GM19324 (cell line): ENCODE data around the gene TRUB1.
"Not testable (repeated sequence)": the region's sequence is repeated elsewhere in the genome, so short reads cannot be mapped to it uniquely, and the experiment has no call there.

Source experiments
- ATAC-seq: cut with Tn5 transposase; IDR thresholded peaks from one replicate; pipeline ENCODE4 v1.9.1; 2021; ENCODE audit warnings: mild to moderate bottlenecking, moderate library complexity; ENCODE audit not compliant: unreplicated experiment, low FRiP score

TRUB1 gene

GRCh38 chr10:114937962-114938855 is at the start of gene TRUB1:
Gene TRUB1, plus strand, starts transcription at chr10:114938195. Its CDS starts 59 bp downstream, at chr10:114938254.
- ATAC-seq: peak; percentile 100

DNA sequence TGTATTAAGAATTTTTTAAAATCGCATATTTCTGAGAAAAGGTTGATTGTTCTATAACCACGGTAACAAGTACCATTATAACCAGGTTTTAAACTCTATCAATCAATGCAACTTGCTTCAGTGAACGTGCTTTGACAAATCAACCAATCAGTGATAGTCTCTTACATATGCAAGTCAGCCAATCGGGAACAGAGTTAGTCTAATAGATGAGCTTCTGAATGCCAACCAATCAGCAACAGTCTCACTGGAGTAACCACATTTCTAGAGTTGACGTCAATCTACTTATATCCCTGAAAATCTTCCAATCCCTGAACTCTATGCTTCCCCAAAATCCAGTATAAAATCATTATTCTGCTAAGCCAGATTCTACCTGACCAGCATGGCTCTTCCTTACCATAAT is 44.7 kb upstream of the TRUB1 start:
- ATAC-seq: no peak

DNA sequence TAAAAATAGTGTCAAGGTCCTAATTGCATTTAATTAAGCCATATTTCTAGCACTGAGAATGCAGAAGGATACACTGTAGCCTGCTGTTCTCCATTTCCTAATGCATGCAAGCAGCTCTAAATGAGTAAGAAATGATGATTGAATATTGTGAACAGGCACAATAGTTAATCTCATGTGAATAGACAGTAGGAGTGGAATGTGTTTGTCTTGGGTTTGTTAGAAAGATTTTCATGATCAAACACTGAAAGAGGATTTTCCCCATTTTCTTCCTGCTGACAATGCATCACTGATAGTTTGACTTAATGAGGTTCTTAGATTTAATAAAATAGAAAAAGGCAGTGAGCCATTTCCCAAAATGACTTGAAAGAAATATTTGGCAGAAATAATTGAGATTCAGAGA is 43.1 kb upstream of the TRUB1 start:
- ATAC-seq: no peak

DNA sequence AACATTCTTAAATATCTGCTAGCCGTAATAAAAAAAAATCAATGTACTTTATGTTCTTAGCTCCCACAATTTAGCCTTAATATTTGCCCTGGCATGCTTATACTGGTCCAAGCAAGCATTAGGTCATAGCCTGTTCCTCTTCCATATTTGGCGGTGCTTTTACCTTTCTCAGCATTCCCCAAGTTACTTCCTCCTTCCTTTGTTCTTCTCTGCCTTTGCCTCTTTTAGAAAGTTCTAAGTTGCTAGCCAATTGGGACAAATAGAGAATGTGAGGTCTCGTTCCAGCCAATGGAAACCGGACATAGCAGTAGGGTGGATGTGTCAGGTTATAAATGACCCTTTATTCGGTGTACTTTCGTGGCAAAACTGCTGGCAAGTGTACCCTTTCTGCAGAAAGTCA is 41.0 kb upstream of the TRUB1 start:
- ATAC-seq: not testable (repeated sequence)

DNA sequence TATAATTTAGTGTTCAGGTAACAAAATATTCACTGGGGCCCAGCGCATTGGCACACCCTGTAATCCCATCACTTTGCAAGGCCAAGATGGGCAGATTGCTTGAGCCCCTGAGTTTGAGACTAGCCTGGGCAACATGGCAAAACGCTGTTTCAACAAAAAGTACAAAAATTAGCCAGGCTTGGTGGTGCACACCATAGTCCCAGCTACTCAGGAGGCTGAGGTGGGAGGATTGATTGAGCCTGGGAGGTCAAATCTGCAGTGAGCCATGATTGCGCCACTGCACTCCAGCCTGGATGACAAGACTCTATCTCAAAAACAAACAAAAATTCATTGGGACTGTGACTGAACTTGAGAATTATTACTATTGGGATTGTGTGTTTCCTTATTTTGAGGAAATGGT is 40.4 kb upstream of the TRUB1 start:
- ATAC-seq: no peak

GRCh38 chr10:114899982-114900381 is 38.0 kb upstream of the TRUB1 start:
- no peak for ATAC-seq

DNA sequence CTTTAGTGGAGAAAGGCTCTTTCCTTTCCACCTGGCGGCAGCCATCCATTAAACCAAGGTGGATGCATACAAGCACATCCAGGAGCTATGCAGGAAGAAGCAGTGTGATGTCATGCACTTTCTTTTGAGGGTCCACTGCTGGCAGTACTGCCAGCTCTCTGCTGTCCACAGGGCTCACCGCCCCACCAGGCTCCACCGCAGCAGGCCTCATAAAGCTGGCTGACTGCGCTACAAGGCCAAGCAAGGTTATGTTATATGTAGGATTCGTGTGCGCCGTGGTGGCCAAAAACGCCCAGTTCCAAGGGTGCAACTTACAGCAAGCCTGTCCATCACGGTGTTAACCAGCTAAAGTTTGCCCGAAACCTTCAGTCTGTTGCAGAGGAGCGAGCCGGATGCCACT is 37.3 kb upstream of the TRUB1 start:
- ATAC-seq: no peak

GRCh38 chr10:114902151-114902550 is 35.8 kb upstream of the TRUB1 start:
- ATAC-seq: no peak

GRCh38 chr10:114905450-114905849 is 32.5 kb upstream of the TRUB1 start:
- ATAC-seq: no peak

GRCh38 chr10:114906981-114907380 is 31.0 kb upstream of the TRUB1 start:
- no peak for ATAC-seq

DNA sequence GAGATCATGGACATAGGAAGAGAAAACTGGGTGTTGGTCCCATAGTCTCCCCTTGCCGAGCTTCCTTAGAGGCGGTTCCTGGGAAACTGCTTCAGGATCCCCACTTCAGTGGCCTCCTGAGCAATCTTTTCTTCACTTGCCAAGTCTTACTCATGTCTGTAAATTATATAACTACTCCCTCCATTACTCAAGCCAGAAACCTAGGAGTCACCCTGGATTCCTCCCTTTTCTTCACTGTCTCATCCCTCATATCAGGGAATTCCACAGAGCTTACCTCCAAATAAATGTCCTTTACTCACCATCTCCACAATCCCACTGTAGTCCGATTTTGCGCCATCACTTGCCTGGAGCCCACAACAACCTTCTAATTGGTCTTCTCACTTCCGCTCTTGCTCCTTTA is 29.1 kb upstream of the TRUB1 start:
- ATAC-seq: no peak

- no peak for ATAC-seq
These were observed 26.8 kb upstream of the TRUB1 start for GRCh38 chr10:114911052-114911711.

GRCh38 chr10:114911801-114912469 is 26.1 kb upstream of the TRUB1 start:
- ATAC-seq: no peak

DNA sequence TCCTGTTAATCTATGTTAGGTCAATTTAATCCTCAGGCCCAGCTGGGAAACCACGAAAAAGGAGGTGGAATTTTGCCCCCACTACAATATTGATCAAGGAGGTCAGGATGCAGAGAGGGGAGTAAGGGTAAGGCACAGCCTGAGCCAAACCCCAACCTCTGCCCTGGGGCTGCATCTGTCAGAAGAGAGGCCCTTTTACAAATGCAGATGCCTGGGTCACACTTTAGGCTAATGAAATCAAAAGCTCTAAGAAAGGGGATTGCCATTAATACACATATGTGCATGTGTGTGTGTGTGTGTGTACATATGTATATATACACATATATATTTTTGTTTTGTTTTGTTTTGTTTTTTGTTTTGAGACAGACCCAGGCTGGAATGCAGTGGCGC is 25.5 kb upstream of the TRUB1 start:
- no peak for ATAC-seq

GRCh38 chr10:114914560-114914959 is 23.4 kb upstream of the TRUB1 start:
- ATAC-seq: no peak

DNA sequence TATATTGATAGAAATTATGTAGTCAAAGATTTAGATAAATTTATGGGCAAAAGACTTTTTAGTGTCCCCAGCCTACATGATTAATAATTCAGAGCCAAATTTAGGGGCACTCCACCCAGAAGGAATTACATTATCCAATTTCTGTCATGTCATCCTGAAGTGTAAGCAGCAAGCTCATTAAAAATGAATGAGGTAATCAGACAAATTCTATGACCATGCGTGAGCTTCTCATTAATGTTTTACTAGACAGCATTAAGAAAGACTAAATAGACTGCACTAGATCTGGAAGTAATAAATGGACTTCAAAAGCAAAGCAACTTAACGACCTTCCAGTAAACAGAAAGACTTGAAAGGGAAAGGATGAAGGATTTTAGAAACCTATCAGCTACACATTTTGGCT is 22.7 kb upstream of the TRUB1 start:
- no peak for ATAC-seq

DNA sequence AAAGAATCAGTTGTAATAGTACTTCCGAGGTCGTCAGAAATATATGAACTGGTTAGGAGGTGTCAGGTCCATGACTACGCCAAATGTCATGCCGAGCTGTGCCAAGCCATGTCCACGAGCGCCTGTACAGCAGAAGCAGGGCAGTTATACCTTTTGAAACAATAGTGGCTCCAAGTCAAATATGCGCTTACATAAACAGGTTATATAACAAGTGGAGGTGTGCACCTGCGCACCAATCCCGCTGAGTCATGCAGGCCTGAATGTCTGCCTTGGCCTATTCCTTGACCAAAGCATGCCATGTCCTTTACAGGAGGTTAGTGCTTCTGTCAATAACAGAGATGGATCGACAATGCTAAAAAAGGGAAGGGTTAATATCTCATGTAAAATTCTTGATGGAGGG is 21.3 kb upstream of the TRUB1 start:
- ATAC-seq: no peak

GRCh38 chr10:114917459-114917858 is 20.5 kb upstream of the TRUB1 start:
- ATAC-seq: no peak

GRCh38 chr10:114917927-114918672 is 19.9 kb upstream of the TRUB1 start:
- ATAC-seq: no peak

GRCh38 chr10:114920459-114920858 is 17.5 kb upstream of the TRUB1 start:
- no peak for ATAC-seq

DNA sequence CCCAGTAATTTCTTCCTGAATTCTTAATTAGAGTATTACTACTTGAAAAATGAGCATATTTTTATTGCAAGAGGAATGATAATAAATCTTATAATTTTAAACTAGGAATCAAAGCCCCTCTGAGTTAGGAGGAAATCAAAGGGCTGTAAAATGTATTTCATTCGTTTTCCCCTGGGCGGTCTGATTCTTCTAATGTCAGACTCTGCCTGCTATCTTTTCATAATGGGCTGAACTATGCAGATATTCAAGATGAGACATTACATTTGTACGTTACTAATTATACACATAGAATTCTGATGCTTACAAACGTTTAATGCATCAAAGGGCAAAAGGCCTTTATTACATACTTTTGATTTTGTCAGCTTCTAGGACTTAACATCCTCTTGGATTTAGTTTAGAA is 16.0 kb upstream of the TRUB1 start:
- no peak for ATAC-seq
